Left forelimb (tissue), 1 donor: ENCODE data around the gene MYH14.

ENCODE experiments used
- DNase-seq: peaks from one replicate; pipeline ENCODE4 v3.0.0-alpha.2; 2018; ENCODE audit warnings: low spot score

The MYH14 gene

DNA sequence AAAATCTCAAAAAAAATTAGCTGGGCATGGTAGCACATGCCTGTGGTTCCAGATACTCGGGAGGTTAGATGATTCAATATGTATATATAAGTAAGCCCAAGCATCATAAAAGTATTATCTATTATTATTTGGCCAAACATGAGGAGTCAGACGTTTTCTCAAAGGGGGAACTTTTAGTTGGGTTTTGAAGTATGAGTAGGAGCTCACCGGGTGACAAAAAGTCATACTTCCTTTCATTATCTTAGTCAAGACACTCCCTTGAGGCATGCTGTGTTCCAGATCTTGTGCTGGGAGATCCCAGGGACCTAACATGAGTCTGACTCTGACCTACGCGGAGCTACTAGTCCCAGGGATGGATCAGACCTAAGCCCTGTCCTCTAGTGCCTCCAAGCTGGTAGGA lies 8.2 kb upstream of the MYH14 start:
- no peak for DNase-seq

DNA sequence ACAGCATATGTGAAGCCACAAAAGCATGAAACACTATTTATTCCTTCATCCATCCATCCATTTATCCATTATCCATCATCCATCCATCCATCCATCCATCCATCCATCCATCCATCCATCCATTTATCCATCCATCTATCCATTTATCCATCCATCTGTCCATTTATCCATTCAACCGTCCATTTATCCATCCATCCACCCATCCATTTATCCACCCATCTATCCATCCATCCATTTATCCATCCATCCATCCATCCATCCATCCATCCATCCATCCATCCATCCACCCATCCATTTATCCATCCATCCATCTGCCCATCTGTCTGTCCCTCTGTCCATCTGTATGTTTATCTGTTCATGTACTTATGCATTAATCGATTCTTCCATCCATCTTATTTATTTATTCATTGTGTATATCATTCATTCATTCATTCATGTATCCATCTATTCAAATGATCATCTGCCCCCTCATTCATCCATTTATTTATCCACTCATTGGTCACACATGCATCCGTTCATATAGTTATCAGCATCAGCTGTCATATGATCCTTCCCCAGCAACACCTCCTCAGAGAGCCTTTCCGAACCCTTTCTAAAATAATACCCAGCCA lies 7.0 kb upstream of the MYH14 start:
- no peak for DNase-seq

GRCh38 chr19:50197348-50197747 lies 6.1 kb upstream of the MYH14 start:
- DNase-seq = no peak

DNA sequence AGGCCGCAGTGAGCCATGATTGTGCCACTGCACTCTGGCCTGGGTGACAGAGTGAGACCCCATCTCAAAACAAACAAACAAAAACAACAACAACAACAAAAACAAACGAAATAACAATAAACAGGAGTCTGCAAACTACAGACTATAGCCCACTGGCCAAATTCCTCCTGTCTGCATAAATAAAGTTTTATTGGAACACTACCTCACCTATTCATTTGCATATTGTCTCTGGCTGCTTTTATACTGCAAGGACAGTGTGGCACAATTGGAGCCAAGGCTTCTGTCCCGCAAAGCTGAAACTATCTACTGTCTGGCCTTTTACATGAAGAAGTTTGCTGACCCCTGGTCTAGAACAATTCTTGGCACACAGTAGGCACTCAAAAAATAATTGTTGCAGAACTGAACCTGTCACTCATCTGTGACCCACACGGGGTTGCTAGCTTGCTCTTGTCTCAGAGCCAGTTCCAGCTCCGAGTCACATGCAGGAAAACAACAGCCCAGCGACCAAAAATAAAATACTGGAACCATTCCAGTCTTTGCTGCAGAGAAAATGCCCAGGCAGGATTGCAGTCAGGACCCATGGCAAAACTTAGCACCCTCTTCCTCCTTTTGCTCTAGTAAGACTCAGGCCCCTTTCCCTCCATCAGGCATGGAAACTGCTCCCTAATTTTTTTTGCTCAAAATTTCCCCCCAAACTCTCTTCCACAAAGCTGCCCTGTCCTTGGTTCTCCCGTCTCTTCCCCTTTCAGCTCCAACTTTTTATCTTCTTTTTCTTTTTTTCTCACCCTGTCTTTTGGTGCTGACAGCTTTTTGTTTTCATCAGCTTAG lies 4.8 kb upstream of the MYH14 start:
- DNase-seq = no peak

DNA sequence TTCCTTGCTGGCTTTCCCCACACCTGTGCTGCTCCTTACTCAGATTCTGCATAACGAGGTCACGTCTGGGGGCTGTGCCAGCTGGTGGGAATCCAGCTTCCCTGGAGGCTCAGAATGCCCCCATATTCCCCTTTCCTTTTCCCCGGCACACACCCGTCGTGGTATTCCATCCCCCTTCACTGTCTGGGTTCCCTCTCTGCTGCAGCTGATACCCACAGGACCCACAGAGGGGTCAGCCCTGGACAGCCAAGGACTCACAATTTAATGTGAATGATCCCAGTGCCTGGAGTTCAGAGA lies 4.2 kb upstream of the MYH14 start:
- no peak for DNase-seq

DNA sequence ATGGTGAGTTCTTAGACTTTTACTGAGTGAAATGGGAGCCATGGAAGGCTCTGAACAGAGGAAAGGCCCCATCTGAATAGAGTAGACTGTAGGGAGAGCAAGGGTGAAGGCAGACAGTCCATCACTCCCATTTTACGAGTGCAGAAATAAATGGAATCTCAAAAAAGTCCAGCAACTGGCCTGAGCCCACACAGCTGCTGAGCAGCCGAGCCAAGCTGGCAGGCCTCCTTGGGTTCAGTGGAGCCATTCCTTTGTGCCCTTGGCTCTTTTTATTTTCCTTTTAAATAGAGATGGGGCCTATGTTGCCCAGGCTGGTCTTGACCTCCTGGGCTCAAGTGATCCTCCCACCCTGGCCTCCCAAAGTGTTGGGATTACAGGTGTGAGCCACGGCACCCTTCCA lies 1.0 kb upstream of the MYH14 start:
- DNase-seq = no peak

- no peak for DNase-seq
Measured at GRCh38 chr19:50202962-50203280, 501 bp upstream of the MYH14 start.

GRCh38 chr19:50204081-50204428 lies 633 bp downstream of the MYH14 start:
- no peak for DNase-seq

GRCh38 chr19:50204811-50205675 lies 1.6 kb downstream of the MYH14 start:
- no peak for DNase-seq

GRCh38 chr19:50205681-50206138 lies 2.3 kb downstream of the MYH14 start:
- no peak for DNase-seq

DNA sequence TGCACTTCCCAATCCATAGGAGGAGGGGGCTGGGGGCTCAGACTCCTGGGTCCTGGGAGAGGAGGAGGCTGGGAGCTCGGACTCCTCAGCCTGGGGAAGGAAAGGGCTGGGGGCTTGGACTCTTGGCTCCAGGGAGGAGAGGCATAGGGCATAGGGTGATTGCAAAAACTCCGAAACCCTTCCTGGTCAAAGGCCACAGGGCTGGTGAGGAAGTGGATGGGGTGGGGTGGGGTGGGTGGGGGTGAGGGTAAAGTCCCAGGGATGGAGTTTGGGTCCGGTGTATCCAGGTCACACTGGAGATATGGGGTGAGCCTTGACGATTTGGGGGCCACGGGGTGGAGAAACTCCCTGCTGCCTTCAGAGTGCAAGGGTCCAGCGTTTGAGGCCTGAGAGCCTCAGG lies 2.8 kb downstream of the MYH14 start:
- no peak for DNase-seq

- no peak for DNase-seq
Measured at GRCh38 chr19:50207730-50208129, 4.3 kb downstream of the MYH14 start.

GRCh38 chr19:50209131-50209530 lies 5.7 kb downstream of the MYH14 start:
- DNase-seq = no peak

DNA sequence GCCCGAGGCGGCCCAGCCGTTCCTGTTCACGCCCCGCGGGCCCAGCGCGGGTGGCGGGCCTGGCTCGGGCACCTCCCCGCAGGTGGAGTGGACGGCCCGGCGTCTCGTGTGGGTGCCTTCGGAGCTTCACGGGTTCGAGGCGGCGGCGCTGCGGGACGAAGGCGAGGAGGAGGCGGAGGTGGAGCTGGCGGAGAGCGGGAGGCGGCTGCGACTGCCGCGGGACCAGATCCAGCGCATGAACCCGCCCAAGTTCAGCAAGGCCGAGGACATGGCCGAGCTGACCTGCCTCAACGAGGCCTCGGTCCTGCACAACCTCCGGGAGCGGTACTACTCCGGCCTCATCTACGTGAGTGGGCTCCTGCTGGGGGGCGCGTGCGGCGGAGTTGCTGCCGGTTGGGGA lies 7.0 kb downstream of the MYH14 start:
- DNase-seq = no peak

GRCh38 chr19:50213925-50214324 lies 10.5 kb downstream of the MYH14 start:
- DNase-seq = no peak

DNA sequence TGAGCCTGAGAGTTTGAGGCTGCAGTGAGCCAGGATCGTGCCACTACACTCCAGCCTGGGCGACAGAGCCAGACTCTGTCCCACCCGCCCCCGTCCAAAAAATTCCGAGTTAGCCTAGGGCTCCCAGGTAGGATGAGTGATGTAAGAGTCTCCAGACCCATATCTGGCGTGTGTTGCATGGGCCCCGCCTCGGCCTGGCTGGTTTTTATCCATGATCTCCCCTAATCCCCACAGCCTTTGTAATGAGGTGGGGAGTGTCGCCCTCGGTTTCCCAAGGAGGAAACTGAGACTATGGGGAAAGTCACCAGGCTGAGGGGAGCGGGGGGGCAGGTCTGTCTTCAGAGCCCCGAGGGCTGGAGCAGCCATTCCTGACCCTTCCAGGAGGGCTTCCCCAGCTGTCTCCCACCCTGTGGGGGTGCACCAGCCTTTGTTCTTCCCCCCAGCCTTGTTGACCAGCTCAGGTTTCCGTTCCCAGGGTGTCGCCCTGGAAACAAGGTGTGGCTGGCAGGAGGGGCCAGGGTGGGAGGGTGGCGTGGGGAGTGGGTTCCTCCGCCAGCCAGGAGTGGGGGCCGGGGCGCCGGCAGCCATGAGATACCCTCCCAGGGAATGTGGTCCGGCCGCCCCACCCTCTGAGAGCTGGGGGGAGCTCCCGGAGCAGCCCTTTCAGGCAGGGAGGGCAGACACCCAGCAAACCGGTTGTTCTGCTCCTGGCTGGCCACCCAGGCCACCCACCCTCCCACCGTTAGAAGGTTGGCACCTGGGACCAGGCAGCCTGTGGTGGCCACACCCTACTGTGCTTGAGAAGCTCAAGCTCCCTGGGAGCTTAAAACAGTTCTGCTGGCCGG lies 11.5 kb downstream of the MYH14 start:
- no peak for DNase-seq

- DNase-seq = no peak
Measured at GRCh38 chr19:50215820-50216219, 12.4 kb downstream of the MYH14 start.

DNA sequence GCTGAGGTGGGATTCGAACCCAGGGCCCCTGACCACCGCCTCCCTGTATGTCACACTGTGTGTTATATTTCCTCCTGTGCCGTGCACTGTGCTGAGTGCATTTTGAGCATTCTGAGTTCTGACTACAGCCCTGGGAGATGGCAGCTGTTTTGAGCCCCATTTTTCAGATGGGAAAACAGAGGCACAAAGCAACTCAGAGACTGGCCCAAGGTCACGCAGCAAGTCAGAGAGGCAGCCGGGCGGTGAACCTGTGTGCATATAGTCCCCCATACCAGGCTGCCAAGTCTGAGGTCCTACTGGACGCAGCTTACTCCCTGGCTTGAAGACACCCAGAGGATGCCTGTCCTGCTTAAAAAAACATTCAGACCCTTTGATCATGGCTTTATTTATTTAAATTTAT lies 17.7 kb downstream of the MYH14 start:
- DNase-seq = no peak

DNA sequence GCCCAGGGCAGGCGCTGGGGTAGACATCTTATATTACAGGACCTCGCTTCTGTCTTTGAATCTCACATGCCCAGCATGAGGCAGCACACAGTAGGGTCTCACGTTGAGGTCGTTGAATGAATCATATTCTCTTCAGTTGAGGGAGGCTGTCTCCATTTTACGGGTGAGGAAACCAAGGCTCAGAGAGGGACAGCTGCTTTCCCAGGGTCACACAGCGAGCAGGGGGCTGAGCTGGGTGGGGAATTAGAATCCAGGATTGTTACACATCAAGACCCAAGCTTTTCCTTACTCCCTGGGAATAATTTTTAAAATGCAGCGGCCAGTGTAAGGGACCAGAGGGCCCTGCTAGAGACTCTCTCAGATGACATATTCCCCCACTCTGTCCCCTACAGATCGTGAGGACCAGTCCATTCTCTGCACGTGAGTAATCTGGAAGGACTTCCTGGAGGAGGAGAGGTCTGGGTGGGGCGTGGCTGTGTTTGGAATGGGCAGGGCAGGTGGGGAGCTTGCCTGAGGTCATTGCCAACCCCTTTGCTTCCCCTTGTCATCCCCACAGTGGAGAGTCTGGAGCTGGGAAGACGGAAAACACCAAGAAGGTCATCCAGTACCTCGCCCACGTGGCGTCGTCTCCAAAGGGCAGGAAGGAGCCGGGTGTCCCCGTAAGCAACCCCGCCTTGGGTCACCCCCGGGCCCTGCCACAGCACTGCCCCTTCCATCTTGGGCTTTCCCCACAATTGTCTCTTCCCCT lies 19.4 kb downstream of the MYH14 start:
- DNase-seq = no peak

DNA sequence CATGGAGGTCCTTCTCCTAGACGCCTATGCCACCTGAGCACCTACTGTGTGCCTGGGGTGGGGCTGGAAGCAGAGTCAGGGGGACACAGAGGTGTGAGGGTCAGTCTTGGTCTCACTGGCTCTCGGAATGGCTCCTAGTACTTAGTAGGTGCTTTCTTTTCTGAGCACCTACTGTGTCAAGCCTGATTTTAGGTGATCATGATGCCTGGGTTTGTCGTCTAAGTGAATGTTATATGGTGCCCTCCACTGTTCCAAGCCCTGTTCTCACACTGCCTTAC lies 20.0 kb downstream of the MYH14 start:
- no peak for DNase-seq

DNA sequence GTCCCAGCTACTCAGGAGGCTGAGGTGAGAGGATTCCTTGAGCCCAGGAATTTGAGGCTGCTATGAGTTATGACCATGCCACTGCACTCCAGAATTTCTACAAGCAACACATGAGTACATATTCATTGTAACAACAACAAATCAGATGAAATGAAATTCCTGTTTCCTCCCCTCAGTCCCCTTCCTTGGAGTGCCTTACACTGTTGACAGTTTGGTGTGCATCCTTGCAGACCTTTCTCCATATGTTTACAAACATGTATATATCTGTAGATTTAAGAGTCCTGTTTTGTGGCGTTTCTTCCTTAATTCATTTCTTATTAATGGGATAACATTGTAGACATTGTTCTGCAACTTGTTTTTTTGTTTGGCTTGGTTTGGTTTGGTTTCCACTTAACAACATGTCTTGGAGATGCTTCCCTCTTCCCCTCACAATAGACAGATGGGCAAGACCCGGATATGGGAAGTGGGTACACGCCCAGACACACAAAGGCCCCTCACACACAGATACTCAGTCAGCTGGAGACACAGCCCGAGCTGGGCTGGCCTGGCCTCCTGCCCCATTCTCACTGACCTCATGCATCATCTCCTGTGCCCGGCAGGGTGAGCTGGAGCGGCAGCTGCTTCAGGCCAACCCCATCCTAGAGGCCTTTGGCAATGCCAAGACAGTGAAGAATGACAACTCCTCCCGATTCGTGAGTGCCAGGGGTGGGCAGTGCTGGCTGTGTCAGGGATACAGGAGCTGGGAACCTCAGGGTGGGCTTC lies 21.7 kb downstream of the MYH14 start:
- DNase-seq = no peak
